ENCODE results near the gene CPNE8.

CPNE8 gene

DNA sequence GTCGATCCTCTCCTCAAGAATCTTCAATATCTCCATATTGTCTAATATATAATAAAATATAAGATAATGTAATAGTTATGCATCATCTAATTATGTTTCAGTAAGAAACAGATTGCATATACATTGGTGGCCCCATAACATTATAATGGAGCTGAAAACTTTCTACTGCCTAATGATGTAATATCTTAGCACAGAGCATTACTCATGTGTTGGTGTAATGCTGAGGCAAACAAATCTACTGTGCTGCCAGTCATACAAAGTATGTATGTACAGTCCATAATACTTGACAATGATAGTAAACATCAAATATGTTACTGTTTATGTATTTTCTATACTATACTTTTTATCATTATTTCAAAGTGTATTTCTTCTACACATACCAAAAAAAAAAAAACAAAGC lies 128.7 kb downstream of the CPNE8 start:
- H3K4me3 ChIP-seq (replicated peaks; ENCODE audit: insufficient read depth, low read length): no peak overlapping the region
- no peaks in the 10 kb centered on the region for H3K27me3 ChIP-seq (ENCODE audit: insufficient read depth, poor library complexity, severe bottlenecking)
- no peak overlapping the region for H3K27ac ChIP-seq (replicated peaks)
- DNase-seq (ENCODE audit: low read depth in 1 of 2, low spot score in 1 of 2): no peak
- TF ChIP-seq POLR2AphosphoS5 (IDR thresholded peaks at IDR 0.05; ENCODE audit: low read depth) (no peak), SPI1 (IDR thresholded peaks at IDR 0.05; ENCODE audit: borderline replicate concordance, low read depth) (no peak), GABPA (IDR thresholded peaks at IDR 0.05; ENCODE audit: low read depth) (no peak)
- TF ChIP-seq, protein P1, sequence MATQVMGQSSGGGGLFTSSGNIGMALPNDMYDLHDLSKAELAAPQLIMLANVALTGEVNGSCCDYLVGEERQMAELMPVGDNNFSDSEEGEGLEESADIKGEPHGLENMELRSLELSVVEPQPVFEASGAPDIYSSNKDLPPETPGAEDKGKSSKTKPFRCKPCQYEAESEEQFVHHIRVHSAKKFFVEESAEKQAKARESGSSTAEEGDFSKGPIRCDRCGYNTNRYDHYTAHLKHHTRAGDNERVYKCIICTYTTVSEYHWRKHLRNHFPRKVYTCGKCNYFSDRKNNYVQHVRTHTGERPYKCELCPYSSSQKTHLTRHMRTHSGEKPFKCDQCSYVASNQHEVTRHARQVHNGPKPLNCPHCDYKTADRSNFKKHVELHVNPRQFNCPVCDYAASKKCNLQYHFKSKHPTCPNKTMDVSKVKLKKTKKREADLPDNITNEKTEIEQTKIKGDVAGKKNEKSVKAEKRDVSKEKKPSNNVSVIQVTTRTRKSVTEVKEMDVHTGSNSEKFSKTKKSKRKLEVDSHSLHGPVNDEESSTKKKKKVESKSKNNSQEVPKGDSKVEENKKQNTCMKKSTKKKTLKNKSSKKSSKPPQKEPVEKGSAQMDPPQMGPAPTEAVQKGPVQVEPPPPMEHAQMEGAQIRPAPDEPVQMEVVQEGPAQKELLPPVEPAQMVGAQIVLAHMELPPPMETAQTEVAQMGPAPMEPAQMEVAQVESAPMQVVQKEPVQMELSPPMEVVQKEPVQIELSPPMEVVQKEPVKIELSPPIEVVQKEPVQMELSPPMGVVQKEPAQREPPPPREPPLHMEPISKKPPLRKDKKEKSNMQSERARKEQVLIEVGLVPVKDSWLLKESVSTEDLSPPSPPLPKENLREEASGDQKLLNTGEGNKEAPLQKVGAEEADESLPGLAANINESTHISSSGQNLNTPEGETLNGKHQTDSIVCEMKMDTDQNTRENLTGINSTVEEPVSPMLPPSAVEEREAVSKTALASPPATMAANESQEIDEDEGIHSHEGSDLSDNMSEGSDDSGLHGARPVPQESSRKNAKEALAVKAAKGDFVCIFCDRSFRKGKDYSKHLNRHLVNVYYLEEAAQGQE (IDR thresholded peaks at IDR 0.05; ENCODE audit: insufficient replicate concordance, low read depth): no peak
- TF ChIP-seq, protein P2, sequence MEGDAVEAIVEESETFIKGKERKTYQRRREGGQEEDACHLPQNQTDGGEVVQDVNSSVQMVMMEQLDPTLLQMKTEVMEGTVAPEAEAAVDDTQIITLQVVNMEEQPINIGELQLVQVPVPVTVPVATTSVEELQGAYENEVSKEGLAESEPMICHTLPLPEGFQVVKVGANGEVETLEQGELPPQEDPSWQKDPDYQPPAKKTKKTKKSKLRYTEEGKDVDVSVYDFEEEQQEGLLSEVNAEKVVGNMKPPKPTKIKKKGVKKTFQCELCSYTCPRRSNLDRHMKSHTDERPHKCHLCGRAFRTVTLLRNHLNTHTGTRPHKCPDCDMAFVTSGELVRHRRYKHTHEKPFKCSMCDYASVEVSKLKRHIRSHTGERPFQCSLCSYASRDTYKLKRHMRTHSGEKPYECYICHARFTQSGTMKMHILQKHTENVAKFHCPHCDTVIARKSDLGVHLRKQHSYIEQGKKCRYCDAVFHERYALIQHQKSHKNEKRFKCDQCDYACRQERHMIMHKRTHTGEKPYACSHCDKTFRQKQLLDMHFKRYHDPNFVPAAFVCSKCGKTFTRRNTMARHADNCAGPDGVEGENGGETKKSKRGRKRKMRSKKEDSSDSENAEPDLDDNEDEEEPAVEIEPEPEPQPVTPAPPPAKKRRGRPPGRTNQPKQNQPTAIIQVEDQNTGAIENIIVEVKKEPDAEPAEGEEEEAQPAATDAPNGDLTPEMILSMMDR (IDR thresholded peaks at IDR 0.05; ENCODE audit: insufficient read depth, low read length): no peak

DNA sequence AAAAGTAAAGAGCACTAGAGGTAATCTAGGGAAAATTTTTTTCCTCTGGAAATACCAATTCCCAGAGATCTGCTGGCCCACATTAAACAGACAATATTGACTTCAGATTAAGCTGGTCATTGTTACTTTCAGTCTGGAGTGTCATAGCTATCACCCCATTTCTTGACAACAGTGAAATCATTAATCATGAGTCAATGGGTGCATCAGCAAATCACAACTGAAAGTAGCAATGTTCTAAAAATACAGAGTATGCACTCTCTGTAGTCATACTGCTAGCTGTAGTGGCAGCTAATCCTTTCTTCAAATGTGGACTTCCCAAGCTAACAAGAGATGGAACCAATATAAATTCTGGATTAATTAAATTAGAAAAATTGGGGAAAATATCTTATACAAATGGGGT lies 129.9 kb downstream of the CPNE8 start:
- no peak overlapping the region for H3K27ac ChIP-seq (replicated peaks)
- no peak for DNase-seq (ENCODE audit: low read depth in 1 of 2, low spot score in 1 of 2)
- TF ChIP-seq, protein P2 (IDR thresholded peaks at IDR 0.05; ENCODE audit: insufficient read depth, low read length): no peak
- H3K27me3 ChIP-seq (ENCODE audit: insufficient read depth, poor library complexity, severe bottlenecking): no peaks in the 10 kb centered on the region
- no peak overlapping the region for H3K4me3 ChIP-seq (replicated peaks; ENCODE audit: insufficient read depth, low read length)

DNA sequence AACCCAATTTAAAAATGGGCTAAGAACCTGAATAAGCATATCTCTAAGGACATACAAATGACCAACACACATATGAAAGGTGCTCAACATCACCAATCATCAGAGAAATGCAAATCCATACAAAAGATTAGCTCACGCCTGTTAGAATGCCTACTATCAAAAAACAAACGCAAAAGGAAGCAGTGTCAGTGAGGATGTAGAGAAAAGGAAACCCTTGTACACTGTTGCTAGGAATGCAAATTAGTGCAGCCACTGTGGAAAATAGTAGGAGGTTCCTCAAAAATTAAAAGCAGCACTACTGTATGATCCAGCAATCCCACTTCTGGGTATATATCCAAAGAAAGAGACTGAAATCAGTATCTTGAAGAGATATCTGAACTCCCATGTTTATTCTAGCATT lies 133.0 kb downstream of the CPNE8 start:
- H3K27ac ChIP-seq (replicated peaks): no peak overlapping the region
- no peak for DNase-seq (ENCODE audit: low read depth in 1 of 2, low spot score in 1 of 2)
- TF ChIP-seq GABPA (IDR thresholded peaks at IDR 0.05; ENCODE audit: low read depth): no peak
- TF ChIP-seq, protein P2 (IDR thresholded peaks at IDR 0.05; ENCODE audit: insufficient read depth, low read length): no peak
- TF ChIP-seq, protein P1 (IDR thresholded peaks at IDR 0.05; ENCODE audit: insufficient replicate concordance, low read depth): no peak
- no peak for TF ChIP-seq POLR2AphosphoS5 (IDR thresholded peaks at IDR 0.05; ENCODE audit: low read depth)
- no peak for TF ChIP-seq SPI1 (IDR thresholded peaks at IDR 0.05; ENCODE audit: borderline replicate concordance, low read depth)
- no peaks in the 10 kb centered on the region for H3K27me3 ChIP-seq (ENCODE audit: insufficient read depth, poor library complexity, severe bottlenecking)
- H3K4me3 ChIP-seq (replicated peaks; ENCODE audit: insufficient read depth, low read length): no peak overlapping the region

DNA sequence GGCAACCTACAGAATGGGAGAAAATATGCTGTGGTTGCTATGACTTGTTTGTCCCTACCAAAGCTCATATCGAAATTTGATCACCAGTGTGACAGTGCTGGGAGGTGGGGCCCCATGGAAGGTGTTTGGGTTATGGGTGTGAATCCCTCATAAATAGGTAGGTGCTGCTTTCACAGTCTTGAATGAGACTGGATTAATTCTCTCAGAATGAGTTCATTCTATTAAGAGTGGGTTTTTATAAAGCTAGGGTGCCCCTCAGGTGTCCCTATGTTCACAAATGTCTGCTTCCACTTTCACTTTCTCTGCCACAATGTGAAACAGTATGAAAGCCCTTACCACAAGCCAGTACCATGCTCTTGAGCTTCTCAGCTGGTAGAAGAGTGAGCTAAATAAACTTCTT lies 133.5 kb downstream of the CPNE8 start:
- no peak overlapping the region for H3K27ac ChIP-seq (replicated peaks)
- DNase-seq (ENCODE audit: low read depth in 1 of 2, low spot score in 1 of 2): no peak
- no peak overlapping the region for H3K4me3 ChIP-seq (replicated peaks; ENCODE audit: insufficient read depth, low read length)
- H3K27me3 ChIP-seq (ENCODE audit: insufficient read depth, poor library complexity, severe bottlenecking): no peaks in the 10 kb centered on the region
- TF ChIP-seq SPI1 (IDR thresholded peaks at IDR 0.05; ENCODE audit: borderline replicate concordance, low read depth): no peak
- TF ChIP-seq GABPA (IDR thresholded peaks at IDR 0.05; ENCODE audit: low read depth): no peak
- TF ChIP-seq, protein P2 (IDR thresholded peaks at IDR 0.05; ENCODE audit: insufficient read depth, low read length): no peak
- TF ChIP-seq POLR2AphosphoS5 (IDR thresholded peaks at IDR 0.05; ENCODE audit: low read depth): no peak
- TF ChIP-seq, protein P1 (IDR thresholded peaks at IDR 0.05; ENCODE audit: insufficient replicate concordance, low read depth): no peak

All from HL-60 (cell line).